Suprapubic skin (tissue), 3 donors: ENCODE measurements around the gene ATP2A1.
"Not testable (repeated sequence)": the region's sequence is repeated elsewhere in the genome, so short reads cannot be mapped to it uniquely, and the experiment has no call there.

Experiments used
- EP300 ChIP-seq: sonication (generic); formaldehyde crosslinking; IDR thresholded peaks from one replicate; pipeline ENCODE4 v1.6.1; 2017; ENCODE audit warnings: antibody characterized with exemption
- POLR2A ChIP-seq, 2 donors: fragments of 450-650 bp; IDR thresholded peaks; one replicate each; pipeline ENCODE4 v1.6.1; 2017; ENCODE audit warnings: antibody characterized with exemption in 2 of 2, mild to moderate bottlenecking in 2 of 2, moderate library complexity in 2 of 2
- TF ChIP-seq, protein P1 (sequence below), 2 donors: fragments of 200-600 bp in 1 of 2; fragments of 450-650 bp in 1 of 2; sonication (generic) in 1 of 2; IDR thresholded peaks; one replicate each; pipeline ENCODE4 v1.5.1; 2016 to 2019; ENCODE audit warnings: antibody characterized with exemption in 2 of 2, mild to moderate bottlenecking in 1 of 2, moderate library complexity in 1 of 2

GRCh38 chr16:28926284-28926683, 48.0 kb downstream of the ATP2A1 start:
- TF ChIP-seq EP300; POLR2A (IDR thresholded peaks at IDR 0.05): not testable (repeated sequence)
- TF ChIP-seq, protein P1, sequence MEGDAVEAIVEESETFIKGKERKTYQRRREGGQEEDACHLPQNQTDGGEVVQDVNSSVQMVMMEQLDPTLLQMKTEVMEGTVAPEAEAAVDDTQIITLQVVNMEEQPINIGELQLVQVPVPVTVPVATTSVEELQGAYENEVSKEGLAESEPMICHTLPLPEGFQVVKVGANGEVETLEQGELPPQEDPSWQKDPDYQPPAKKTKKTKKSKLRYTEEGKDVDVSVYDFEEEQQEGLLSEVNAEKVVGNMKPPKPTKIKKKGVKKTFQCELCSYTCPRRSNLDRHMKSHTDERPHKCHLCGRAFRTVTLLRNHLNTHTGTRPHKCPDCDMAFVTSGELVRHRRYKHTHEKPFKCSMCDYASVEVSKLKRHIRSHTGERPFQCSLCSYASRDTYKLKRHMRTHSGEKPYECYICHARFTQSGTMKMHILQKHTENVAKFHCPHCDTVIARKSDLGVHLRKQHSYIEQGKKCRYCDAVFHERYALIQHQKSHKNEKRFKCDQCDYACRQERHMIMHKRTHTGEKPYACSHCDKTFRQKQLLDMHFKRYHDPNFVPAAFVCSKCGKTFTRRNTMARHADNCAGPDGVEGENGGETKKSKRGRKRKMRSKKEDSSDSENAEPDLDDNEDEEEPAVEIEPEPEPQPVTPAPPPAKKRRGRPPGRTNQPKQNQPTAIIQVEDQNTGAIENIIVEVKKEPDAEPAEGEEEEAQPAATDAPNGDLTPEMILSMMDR (IDR thresholded peaks at IDR 0.05) = not testable (repeated sequence)
